Measurements from ENCODE around the gene RPS27. TPM values are rescaled to one million over a fixed set of nuclear protein-coding genes. Genes with fewer than 3 reads are reported as not detected.

The RPS27 gene
- total and polyA plus RNA-seq, 2 of the 13 experiments (the other 11 are each of a cell fraction or from before 2014, with no cell fraction given) = 3,737 to 9,964 TPM

DNA sequence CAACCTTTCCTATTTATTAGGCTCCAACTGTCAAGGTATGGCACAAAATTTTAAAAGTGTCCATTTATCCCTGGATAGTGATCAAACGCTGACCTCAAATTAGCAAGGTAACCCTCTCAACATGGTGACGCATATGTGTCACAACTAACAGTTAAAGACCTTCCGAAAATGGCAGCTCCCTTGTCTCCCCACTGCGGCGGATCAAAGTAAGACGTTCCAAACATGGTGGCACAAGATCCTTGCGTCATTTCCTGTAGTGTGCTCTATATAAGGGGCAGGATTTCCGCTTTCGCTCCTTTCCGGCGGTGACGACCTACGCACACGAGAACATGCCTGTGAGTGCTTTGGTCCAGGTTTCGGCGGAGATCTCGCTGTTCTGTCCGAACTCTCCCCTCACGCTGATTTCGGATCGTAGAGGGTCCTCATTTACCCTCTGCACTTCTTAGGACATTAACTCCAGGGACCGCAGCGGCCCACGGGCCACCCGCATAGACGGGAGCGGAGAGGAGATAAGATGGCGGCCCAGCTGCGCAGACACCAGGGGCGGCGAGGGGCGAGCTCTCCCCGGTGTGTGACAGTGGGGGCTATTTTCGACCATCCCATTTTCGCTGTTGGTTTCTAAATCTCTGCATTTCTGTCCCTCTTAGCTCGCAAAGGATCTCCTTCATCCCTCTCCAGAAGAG is at the start of gene RPS27 (continued):
- TF ChIP-seq, protein P1, sequence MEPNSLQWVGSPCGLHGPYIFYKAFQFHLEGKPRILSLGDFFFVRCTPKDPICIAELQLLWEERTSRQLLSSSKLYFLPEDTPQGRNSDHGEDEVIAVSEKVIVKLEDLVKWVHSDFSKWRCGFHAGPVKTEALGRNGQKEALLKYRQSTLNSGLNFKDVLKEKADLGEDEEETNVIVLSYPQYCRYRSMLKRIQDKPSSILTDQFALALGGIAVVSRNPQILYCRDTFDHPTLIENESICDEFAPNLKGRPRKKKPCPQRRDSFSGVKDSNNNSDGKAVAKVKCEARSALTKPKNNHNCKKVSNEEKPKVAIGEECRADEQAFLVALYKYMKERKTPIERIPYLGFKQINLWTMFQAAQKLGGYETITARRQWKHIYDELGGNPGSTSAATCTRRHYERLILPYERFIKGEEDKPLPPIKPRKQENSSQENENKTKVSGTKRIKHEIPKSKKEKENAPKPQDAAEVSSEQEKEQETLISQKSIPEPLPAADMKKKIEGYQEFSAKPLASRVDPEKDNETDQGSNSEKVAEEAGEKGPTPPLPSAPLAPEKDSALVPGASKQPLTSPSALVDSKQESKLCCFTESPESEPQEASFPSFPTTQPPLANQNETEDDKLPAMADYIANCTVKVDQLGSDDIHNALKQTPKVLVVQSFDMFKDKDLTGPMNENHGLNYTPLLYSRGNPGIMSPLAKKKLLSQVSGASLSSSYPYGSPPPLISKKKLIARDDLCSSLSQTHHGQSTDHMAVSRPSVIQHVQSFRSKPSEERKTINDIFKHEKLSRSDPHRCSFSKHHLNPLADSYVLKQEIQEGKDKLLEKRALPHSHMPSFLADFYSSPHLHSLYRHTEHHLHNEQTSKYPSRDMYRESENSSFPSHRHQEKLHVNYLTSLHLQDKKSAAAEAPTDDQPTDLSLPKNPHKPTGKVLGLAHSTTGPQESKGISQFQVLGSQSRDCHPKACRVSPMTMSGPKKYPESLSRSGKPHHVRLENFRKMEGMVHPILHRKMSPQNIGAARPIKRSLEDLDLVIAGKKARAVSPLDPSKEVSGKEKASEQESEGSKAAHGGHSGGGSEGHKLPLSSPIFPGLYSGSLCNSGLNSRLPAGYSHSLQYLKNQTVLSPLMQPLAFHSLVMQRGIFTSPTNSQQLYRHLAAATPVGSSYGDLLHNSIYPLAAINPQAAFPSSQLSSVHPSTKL (CRISPR knock-in tag; IDR thresholded peaks at IDR 0.05) = peak; percentile 67
- TF ChIP-seq GABPA (IDR thresholded peaks at IDR 0.05; ENCODE audit: low read depth, low read length) = peak; percentile 87
- TF ChIP-seq GABPA (CRISPR knock-in tag; IDR thresholded peaks at IDR 0.05; ENCODE audit: low read depth) = peak; percentile 99
- TF ChIP-seq TCF7L2 (IDR thresholded peaks at IDR 0.05; ENCODE audit: low read depth, low read length) = peak; percentile 92
- TF ChIP-seq ZNF431 (CRISPR knock-in tag; IDR thresholded peaks at IDR 0.05; ENCODE audit: borderline replicate concordance, low read depth) = no peak; the same call in 1 of the 2 replicates
- TF ChIP-seq ATF5 (CRISPR knock-in tag; IDR thresholded peaks at IDR 0.05; ENCODE audit: low read depth) = peak; percentile 81; the same call in 1 of the 2 replicates
- TF ChIP-seq SMAD1 (CRISPR knock-in tag; IDR thresholded peaks at IDR 0.05; ENCODE audit: borderline replicate concordance, low read depth) = no peak
- TF ChIP-seq BHLHE40 (IDR thresholded peaks at IDR 0.05; ENCODE audit: low read length) = no peak
- TF ChIP-seq JDP2 (CRISPR knock-in tag; IDR thresholded peaks at IDR 0.05; ENCODE audit: borderline replicate concordance) = no peak
- no peak for TF ChIP-seq ZNF7 (CRISPR knock-in tag; IDR thresholded peaks at IDR 0.05)
- TF ChIP-seq POLR2G (IDR thresholded peaks at IDR 0.05; ENCODE audit: low read depth, low read length) = peak; percentile 100
- TF ChIP-seq PLRG1 (conservative IDR thresholded peaks at IDR 0.05) = no peak
- TF ChIP-seq FLYWCH1 (CRISPR knock-in tag; IDR thresholded peaks at IDR 0.05) = no peak
- peak; percentile 92 for TF ChIP-seq ZFY (CRISPR knock-in tag; IDR thresholded peaks at IDR 0.05)
- TF ChIP-seq ZNF30 (CRISPR knock-in tag; IDR thresholded peaks at IDR 0.05) = no peak
- TF ChIP-seq SALL2 (CRISPR knock-in tag; IDR thresholded peaks at IDR 0.05) = peak; percentile 87
- no peak; the same call in 1 of the 2 replicates for TF ChIP-seq ZNF317 (CRISPR knock-in tag; IDR thresholded peaks at IDR 0.05)
- no peak for TF ChIP-seq ZNF513 (CRISPR knock-in tag; conservative IDR thresholded peaks at IDR 0.05)
- TF ChIP-seq RBFOX2 (IDR thresholded peaks at IDR 0.05; ENCODE audit: low read depth, low read length) = peak; percentile 80
- no peak for TF ChIP-seq MED13 (CRISPR knock-in tag; IDR thresholded peaks at IDR 0.05)
- TF ChIP-seq ZBTB38 (CRISPR knock-in tag; IDR thresholded peaks at IDR 0.05) = peak; percentile 68
- peak; percentile 94 for TF ChIP-seq PHF8 (CRISPR knock-in tag; IDR thresholded peaks at IDR 0.05)
- peak; percentile 84; the same call in 1 of the 2 replicates for TF ChIP-seq REPIN1 (CRISPR knock-in tag; IDR thresholded peaks at IDR 0.05; ENCODE audit: borderline replicate concordance, low read depth)
- peak in 1 of 2 experiments; percentile 27; a peak in 1 of 4 replicates for TF ChIP-seq NR2F1 (CRISPR knock-in tag; IDR thresholded peaks at IDR 0.05)
- peak; percentile 63; the same call in 1 of the 2 replicates for TF ChIP-seq ZFP1 (CRISPR knock-in tag; IDR thresholded peaks at IDR 0.05)
